Measurements from ENCODE around the gene CIT. TPM values are rescaled to one million over a fixed set of nuclear protein-coding genes. Genes with fewer than 3 reads are reported as not detected.

CIT gene
- polyA plus RNA-seq, 3 donors: 0.03 TPM; not detected in 2

- WGBS (ENCODE audit: insufficient coverage): 95% methylated on average over 3 of the region's 5 CpGs
- intact Hi-C loops (cut with micrococcal nuclease): no loop called here
- H3K36me3 ChIP-seq (replicated peaks in 1 of 2; ENCODE audit: control insufficient read depth in 1 of 2, insufficient read depth in 2 of 2, low read length in 2 of 2): peaks cover 16 to 74% of the 10 kb centered on the region in 2 donors
- H3K27ac ChIP-seq (ENCODE audit: low read depth in 1 of 2, low read length in 2 of 2): no peak overlapping the region
- no peaks in the 10 kb centered on the region for H3K4me1 ChIP-seq (ENCODE audit: control insufficient read depth in 1 of 2, insufficient read depth in 2 of 2, low read length in 2 of 2)
- no peak for TF ChIP-seq CTCF (IDR thresholded peaks at IDR 0.05)
- H2AFZ ChIP-seq (ENCODE audit: insufficient read depth, low read depth, low read length, poor library complexity, severe bottlenecking): no peak overlapping the region
- peaks cover 52 to 87% of the 10 kb centered on the region in 2 donors for H3K36me3 Mint-ChIP-seq
- DNase-seq: no peak
- no peak overlapping the region for H3K4me3 Mint-ChIP-seq
- H3K27ac Mint-ChIP-seq: peak overlapping the region in 1 of 7 donors; percentile 43
- no peaks in the 10 kb centered on the region for H3K9me3 ChIP-seq (replicated peaks in 1 of 2; ENCODE audit: control insufficient read depth in 1 of 2, insufficient read depth in 1 of 2, low read length in 2 of 2)
- no peaks in the 10 kb centered on the region for H3K4me1 Mint-ChIP-seq
- no peak overlapping the region for H3K4me3 ChIP-seq (replicated peaks in 1 of 3; ENCODE audit: low read depth in 2 of 3, low read length in 3 of 3)
- H3K9ac ChIP-seq (ENCODE audit: insufficient read depth, low read length, poor library complexity, severe bottlenecking): no peak overlapping the region
- no peaks in the 10 kb centered on the region for H3K27me3 ChIP-seq (ENCODE audit: control insufficient read depth in 2 of 2, insufficient read depth in 2 of 2, low read length in 2 of 2)
- peaks cover 0 to 3% (median 0%) of the 10 kb centered on the region in 7 donors for H3K9me3 Mint-ChIP-seq
- H3K27me3 Mint-ChIP-seq (ENCODE audit: low read depth in 3 of 3): no peaks in the 10 kb centered on the region
- H3K79me2 ChIP-seq (ENCODE audit: insufficient read depth, low read length): no peaks in the 10 kb centered on the region
- no peaks in the 10 kb centered on the region for H4K20me1 ChIP-seq (ENCODE audit: insufficient read depth, low read length)
- no peak overlapping the region for H3K4me2 ChIP-seq (replicated peaks; ENCODE audit: extremely low read depth, low read length, poor library complexity, severe bottlenecking)
Observed at GRCh38 chr12:119828300-119828699, 48.8 kb downstream of the CIT start.

- Mint-ChIP-seq H3K9me3 (peaks cover 0 to 3% (median 0%) of the 10 kb centered on the region in 7 donors), H3K27ac (no peak overlapping the region), H3K4me1 (no peaks in the 10 kb centered on the region), H3K27me3 (ENCODE audit: low read depth in 3 of 3) (no peaks in the 10 kb centered on the region), H3K36me3 (peaks cover 55 to 87% of the 10 kb centered on the region in 2 donors), H3K4me3 (no peak overlapping the region)
- intact Hi-C loops (cut with micrococcal nuclease): no loop called here
- H3K4me2 ChIP-seq (replicated peaks; ENCODE audit: extremely low read depth, low read length, poor library complexity, severe bottlenecking): no peak overlapping the region
- TF ChIP-seq CTCF (IDR thresholded peaks at IDR 0.05): no peak
- no peaks in the 10 kb centered on the region for H3K79me2 ChIP-seq (ENCODE audit: insufficient read depth, low read length)
- WGBS (ENCODE audit: insufficient coverage): no CpG with 5 or more reads among the region's 1 CpG
- H2AFZ ChIP-seq (ENCODE audit: insufficient read depth, low read depth, low read length, poor library complexity, severe bottlenecking): no peak overlapping the region
- H4K20me1 ChIP-seq (ENCODE audit: insufficient read depth, low read length): no peaks in the 10 kb centered on the region
- no peak overlapping the region for H3K9ac ChIP-seq (ENCODE audit: insufficient read depth, low read length, poor library complexity, severe bottlenecking)
- H3K4me3 ChIP-seq (replicated peaks in 1 of 3; ENCODE audit: low read depth in 2 of 3, low read length in 3 of 3): no peak overlapping the region
- H3K9me3 ChIP-seq (replicated peaks in 1 of 2; ENCODE audit: control insufficient read depth in 1 of 2, insufficient read depth in 1 of 2, low read length in 2 of 2): no peaks in the 10 kb centered on the region
- no peak overlapping the region for H3K27ac ChIP-seq (ENCODE audit: low read depth in 1 of 2, low read length in 2 of 2)
- no peaks in the 10 kb centered on the region for H3K27me3 ChIP-seq (ENCODE audit: control insufficient read depth in 2 of 2, insufficient read depth in 2 of 2, low read length in 2 of 2)
- H3K36me3 ChIP-seq (replicated peaks in 1 of 2; ENCODE audit: control insufficient read depth in 1 of 2, insufficient read depth in 2 of 2, low read length in 2 of 2): peaks cover 22 to 74% of the 10 kb centered on the region in 2 donors
- DNase-seq: no peak
- H3K4me1 ChIP-seq (ENCODE audit: control insufficient read depth in 1 of 2, insufficient read depth in 2 of 2, low read length in 2 of 2): no peaks in the 10 kb centered on the region
Observed at GRCh38 chr12:119827760-119828159, 49.4 kb downstream of the CIT start.
